HG02840 (cell line): ENCODE results near the gene APRT.

Experiments
- ATAC-seq: cut with Tn5 transposase; IDR thresholded peaks from one replicate; pipeline ENCODE4 v1.9.1; 2021; ENCODE audit warnings: mild to moderate bottlenecking, moderate library complexity, moderate number of reproducible peaks; ENCODE audit not compliant: unreplicated experiment, low FRiP score

The APRT gene

DNA sequence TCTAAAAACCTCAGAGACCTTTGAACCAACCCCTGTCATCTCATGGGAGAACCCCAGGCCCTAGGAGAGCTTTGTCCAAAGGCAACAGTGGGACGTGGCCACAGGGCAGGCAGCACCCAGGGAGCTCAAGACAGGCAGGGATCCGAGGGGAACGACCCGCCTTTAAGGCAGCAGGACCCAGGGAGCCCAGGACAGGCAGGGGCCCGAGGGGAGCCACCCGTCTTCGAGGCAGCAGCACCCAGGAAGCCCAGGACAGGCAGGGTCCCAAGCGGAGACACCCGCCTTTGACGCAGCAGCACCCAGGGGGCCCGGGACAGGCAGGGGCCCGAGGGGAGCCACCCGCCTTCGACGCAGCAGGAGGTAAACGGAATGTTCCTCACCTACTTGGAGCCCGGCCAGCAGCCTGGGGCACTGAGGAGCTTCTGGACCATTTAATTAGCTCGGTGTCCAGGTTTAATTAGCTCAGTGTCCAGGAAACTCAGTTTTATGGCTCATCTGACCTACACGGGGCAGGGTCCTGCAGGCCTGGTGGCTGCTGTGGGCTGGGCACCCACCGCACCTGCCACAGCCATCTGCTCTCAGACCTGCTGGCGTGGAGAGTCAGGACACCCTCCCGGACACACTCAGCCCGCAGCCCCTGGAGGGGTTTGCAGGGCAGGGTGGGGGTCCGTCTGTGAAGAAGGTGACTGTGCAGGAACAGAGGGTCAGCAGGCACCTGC lies 51.1 kb downstream of the APRT start:
- no peak for ATAC-seq

DNA sequence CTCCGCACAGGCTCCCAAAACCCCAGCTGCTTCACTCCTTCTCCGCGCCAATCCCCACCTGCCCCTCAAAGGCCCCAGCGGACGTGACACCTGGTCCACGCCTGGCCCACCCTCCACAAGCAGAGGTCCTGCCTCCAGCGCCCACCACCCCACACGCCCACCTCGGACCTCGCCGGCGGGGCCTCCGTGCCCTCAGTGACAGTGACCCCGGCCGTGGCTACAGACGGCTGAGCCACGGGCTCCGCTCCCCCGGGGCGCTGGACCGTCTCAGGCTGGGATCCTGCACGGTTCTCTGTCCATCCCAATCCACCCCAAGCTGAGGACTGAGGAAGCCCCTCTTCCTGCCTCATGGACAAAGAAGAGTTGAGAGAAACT lies 51.8 kb downstream of the APRT start:
- ATAC-seq, result no peak
